Adipocyte (in vitro differentiated cells): Measurements from ENCODE around the gene VTCN1.
"Not testable (repeated sequence)": the region's sequence is repeated elsewhere in the genome, so short reads cannot be mapped to it uniquely, and the experiment has no call there.

Experiments
- DNase-seq: peaks from one replicate; pipeline ENCODE4 v3.0.0-alpha.2; 2015; ENCODE audit warnings: low read depth
- H3K27me3 ChIP-seq: replicated peaks from 2 replicates; pipeline ENCODE4 v1.7.0; 2013; ENCODE audit warnings: mild to moderate bottlenecking, low read length, moderate library complexity; ENCODE audit not compliant: control insufficient read depth, insufficient read depth
- H3K36me3 ChIP-seq: 2 replicates; pipeline ENCODE4 v1.7.0; 2013; ENCODE audit warnings: low read length, mild to moderate bottlenecking, moderate library complexity; ENCODE audit not compliant: control insufficient read depth, insufficient read depth, severe bottlenecking
- H3K4me1 ChIP-seq: 2 replicates; pipeline ENCODE4 v1.7.0; 2013; ENCODE audit warnings: mild to moderate bottlenecking, low read length, moderate library complexity; ENCODE audit not compliant: control insufficient read depth, insufficient read depth
- H3K4me3 ChIP-seq: 2 replicates; pipeline ENCODE4 v1.7.0; 2013; ENCODE audit warnings: mild to moderate bottlenecking, low read length, moderate library complexity
- H3K9ac ChIP-seq: 2 replicates; pipeline ENCODE4 v1.7.0; 2013; ENCODE audit warnings: mild to moderate bottlenecking, low read length, moderate library complexity
- H3K9me3 ChIP-seq: 2 replicates; pipeline ENCODE4 v1.7.0; 2013; ENCODE audit warnings: mild to moderate bottlenecking, low read length, moderate library complexity; ENCODE audit not compliant: control insufficient read depth

The VTCN1 gene

GRCh38 chr1:117210831-117211261 is at the start of gene VTCN1:
VTCN1 (minus strand) TSS chr1:117210927; CDS start chr1:117210855, 72 bp downstream.
- Histone ChIP-seq H3K36me3 (no peaks in the 10 kb centered on the region), H3K4me3 (no peak within 1 kb of the TSS), H3K27me3 (peaks cover 42% of the 10 kb centered on the region), H3K9ac (no peak within 1 kb of the TSS), H3K9me3 (no peaks in the 10 kb centered on the region), H3K4me1 (no peaks in the 10 kb centered on the region)
- no peak for DNase-seq

- Histone ChIP-seq H3K4me3 (no peak overlapping the region), H3K9me3 (peaks cover 13% of the 10 kb centered on the region), H3K27me3 (peaks cover 19% of the 10 kb centered on the region), H3K9ac (no peak overlapping the region), H3K36me3 (no peaks in the 10 kb centered on the region), H3K4me1 (no peaks in the 10 kb centered on the region)
- DNase-seq, result no peak
Observed at GRCh38 chr1:117258791-117259190, 48.1 kb upstream of the VTCN1 start.

- H3K27me3 ChIP-seq, result peaks cover 15% of the 10 kb centered on the region
- H3K4me3 ChIP-seq, H3K36me3 ChIP-seq, H3K4me1 ChIP-seq, DNase-seq, H3K9ac ChIP-seq: not testable (repeated sequence)
- peaks cover 13% of the 10 kb centered on the region for H3K9me3 ChIP-seq
Observed at GRCh38 chr1:117258075-117258474, 47.3 kb upstream of the VTCN1 start.

- Histone ChIP-seq H3K9me3 (peaks cover 13% of the 10 kb centered on the region), H3K36me3 (no peaks in the 10 kb centered on the region), H3K4me3 (no peak overlapping the region), H3K9ac (no peak overlapping the region), H3K4me1 (no peaks in the 10 kb centered on the region), H3K27me3 (peaks cover 10% of the 10 kb centered on the region)
- DNase-seq, result no peak
Observed at GRCh38 chr1:117257291-117257690, 46.6 kb upstream of the VTCN1 start.

GRCh38 chr1:117250061-117250606 is 39.4 kb upstream of the VTCN1 start:
- Histone ChIP-seq H3K4me3 (no peak overlapping the region), H3K9ac (no peak overlapping the region), H3K36me3 (no peaks in the 10 kb centered on the region), H3K4me1 (no peaks in the 10 kb centered on the region), H3K27me3 (peaks cover 9% of the 10 kb centered on the region), H3K9me3 (no peaks in the 10 kb centered on the region)
- DNase-seq, result peak; percentile 21

GRCh38 chr1:117244971-117245370 is 34.2 kb upstream of the VTCN1 start:
- Histone ChIP-seq H3K9me3 (no peaks in the 10 kb centered on the region), H3K36me3 (no peaks in the 10 kb centered on the region)

GRCh38 chr1:117244306-117244705 is 33.6 kb upstream of the VTCN1 start:
- no peak for DNase-seq
- H3K9me3 ChIP-seq, result no peaks in the 10 kb centered on the region
- no peaks in the 10 kb centered on the region for H3K36me3 ChIP-seq
- peaks cover 4% of the 10 kb centered on the region for H3K4me1 ChIP-seq
- peaks cover 10% of the 10 kb centered on the region for H3K27me3 ChIP-seq
- no peak overlapping the region for H3K9ac ChIP-seq
- H3K4me3 ChIP-seq, result no peak overlapping the region

More at GRCh38 chr1:117244971-117245370, 34.2 kb upstream of the VTCN1 start:
- Histone ChIP-seq H3K9ac (no peak overlapping the region), H3K4me1 (peaks cover 4% of the 10 kb centered on the region), H3K27me3 (peaks cover 10% of the 10 kb centered on the region), H3K4me3 (no peak overlapping the region)
- no peak for DNase-seq

- H3K4me1 ChIP-seq, result peaks cover 18% of the 10 kb centered on the region
- no peaks in the 10 kb centered on the region for H3K36me3 ChIP-seq
- DNase-seq, result no peak
- H3K4me3 ChIP-seq, result no peak overlapping the region
- H3K9ac ChIP-seq, result no peak overlapping the region
- H3K27me3 ChIP-seq, result peaks cover 7% of the 10 kb centered on the region
- no peaks in the 10 kb centered on the region for H3K9me3 ChIP-seq
Observed at GRCh38 chr1:117241512-117241911, 30.8 kb upstream of the VTCN1 start.

- peaks cover 7% of the 10 kb centered on the region for H3K27me3 ChIP-seq
- H3K9ac ChIP-seq, result no peak overlapping the region
- no peak overlapping the region for H3K4me3 ChIP-seq
- H3K4me1 ChIP-seq, result peaks cover 18% of the 10 kb centered on the region
- no peaks in the 10 kb centered on the region for H3K9me3 ChIP-seq
- H3K36me3 ChIP-seq, result no peaks in the 10 kb centered on the region
- DNase-seq, result peak; percentile 10
Observed at GRCh38 chr1:117240547-117240946, 29.8 kb upstream of the VTCN1 start.

GRCh38 chr1:117239467-117239866 is 28.7 kb upstream of the VTCN1 start:
- DNase-seq, result no peak
- Histone ChIP-seq H3K36me3 (no peaks in the 10 kb centered on the region), H3K27me3 (peaks cover 7% of the 10 kb centered on the region), H3K4me3 (no peak overlapping the region), H3K9ac (no peak overlapping the region), H3K9me3 (no peaks in the 10 kb centered on the region), H3K4me1 (peaks cover 18% of the 10 kb centered on the region)

- peak; percentile 41 for DNase-seq
- Histone ChIP-seq H3K4me3 (peak overlapping the region; percentile 36), H3K9ac (peak overlapping the region; percentile 67), H3K9me3 (no peaks in the 10 kb centered on the region), H3K27me3 (peaks cover 2% of the 10 kb centered on the region), H3K4me1 (peaks cover 18% of the 10 kb centered on the region), H3K36me3 (no peaks in the 10 kb centered on the region)
Observed at GRCh38 chr1:117237726-117238381, 27.1 kb upstream of the VTCN1 start.
